ENCODE measurements around the gene TES.
"Not testable (repeated sequence)": the region's sequence is repeated elsewhere in the genome, so short reads cannot be mapped to it uniquely, and the experiment has no call there.

TES gene

DNA sequence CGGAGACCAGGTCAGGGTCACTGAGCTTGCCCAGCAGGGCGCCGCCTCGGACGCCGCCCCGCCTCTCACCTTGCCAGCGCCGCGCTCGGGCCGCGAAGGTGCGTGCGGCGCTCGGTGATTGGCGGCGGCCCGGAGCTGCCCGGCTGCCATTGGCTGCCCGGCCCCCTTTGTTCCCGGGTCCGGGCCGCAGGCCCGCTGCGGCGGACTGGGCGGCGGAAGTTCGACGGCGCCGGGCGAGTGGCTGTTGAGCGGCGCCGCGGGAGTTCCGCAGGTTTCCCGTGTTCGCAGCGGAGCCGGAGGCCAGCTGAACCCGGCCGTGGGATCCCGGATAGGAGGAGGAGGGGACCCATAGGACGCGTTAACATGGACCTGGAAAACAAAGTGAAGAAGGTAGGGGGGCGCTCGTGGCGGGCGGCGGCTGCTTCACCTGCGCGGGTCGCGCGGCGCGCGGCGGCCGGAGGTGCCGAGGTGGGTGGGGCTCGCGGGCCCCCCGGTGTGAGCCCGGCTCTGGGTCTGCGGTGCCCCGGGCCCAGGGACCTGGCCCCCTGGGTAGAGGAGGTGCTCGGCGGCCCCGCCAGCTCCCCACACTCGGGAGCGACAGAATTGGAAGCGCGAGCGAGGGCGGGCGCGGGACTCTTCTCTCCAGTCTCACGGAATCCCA, at the start of gene TES:
Gene TES, plus strand, starts transcription at position 195 of the 661 bp plus-strand sequence. Its CDS starts 169 bp downstream, at position 364.
- DNase-seq (ENCODE audit: low read depth, low spot score): no peak

DNA sequence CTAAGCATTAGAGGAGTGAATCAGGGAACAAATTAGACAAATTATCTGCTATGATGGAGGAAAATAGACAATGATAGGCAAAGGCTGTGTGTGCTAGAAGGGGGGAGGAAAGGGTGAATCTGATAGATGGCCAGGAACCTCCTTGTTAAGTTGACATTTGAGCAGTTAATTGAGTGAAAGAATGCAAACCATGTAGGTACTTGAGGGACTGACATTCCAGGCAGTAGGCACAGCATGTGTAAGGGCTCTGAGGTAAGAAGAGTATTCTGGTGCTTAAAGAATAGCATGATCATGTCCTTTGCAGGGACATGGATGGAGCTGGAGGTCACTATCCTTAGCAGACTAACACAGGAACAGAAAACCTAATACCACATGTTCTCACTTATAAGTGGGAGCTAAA, 48.6 kb upstream of the TES start:
- DNase-seq (ENCODE audit: low read depth, low spot score): no peak

GRCh38 chr7:116162254-116162653, 48.1 kb upstream of the TES start:
- no peak for DNase-seq (ENCODE audit: low read depth, low spot score)

DNA sequence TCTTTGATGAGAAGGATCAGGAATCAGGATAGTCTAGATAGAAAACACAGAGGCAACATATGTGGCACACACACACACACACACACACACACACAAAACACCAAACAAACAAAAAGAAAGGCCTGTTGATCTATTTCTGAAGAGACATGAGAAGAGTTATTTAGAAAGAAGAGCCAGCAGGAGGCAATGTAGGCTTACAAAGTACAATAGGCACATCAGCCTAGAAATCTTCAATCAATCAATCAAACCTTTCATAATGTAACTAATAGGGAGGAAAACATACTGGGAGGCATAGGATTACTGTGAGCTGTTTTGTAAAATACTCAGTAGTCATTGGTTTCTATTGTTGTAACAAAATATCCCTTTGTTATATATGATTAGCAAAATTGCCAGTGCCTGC, 47.3 kb upstream of the TES start:
- DNase-seq (ENCODE audit: low read depth, low spot score): no peak

DNA sequence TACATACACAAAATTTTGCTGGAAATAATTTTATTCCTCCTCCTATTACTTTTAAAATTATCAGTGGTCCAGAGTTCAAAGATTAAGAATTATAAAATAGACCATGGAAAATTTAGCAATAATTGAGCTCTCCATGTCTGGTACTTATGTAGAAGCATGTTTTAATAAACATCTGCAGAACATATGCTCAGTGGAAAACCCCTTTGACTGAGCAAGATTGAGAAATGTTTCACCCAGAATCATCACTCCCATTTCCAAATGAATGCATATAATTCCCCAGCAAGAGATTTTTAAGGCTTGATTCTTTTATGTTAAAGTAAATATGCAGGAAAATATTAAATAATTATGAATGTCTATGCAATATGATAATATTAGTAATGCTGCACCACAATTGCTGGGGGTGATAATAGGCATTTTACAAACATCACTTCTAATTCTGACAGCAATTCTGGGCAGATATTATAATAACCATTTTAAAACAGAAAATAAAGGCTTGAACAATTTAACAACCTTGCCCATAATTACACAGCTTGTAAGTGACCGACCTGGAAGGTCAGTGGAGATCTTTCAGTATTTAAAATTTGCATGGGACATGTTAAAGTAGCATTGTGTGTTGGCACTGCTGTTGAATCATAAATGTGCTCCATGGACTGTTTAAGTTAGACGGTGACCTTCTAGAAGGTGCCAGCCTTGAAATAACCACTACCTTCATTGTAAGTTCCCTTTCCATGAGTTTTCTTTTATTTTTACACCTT, 45.6 kb upstream of the TES start:
- no peak for DNase-seq (ENCODE audit: low read depth, low spot score)

DNA sequence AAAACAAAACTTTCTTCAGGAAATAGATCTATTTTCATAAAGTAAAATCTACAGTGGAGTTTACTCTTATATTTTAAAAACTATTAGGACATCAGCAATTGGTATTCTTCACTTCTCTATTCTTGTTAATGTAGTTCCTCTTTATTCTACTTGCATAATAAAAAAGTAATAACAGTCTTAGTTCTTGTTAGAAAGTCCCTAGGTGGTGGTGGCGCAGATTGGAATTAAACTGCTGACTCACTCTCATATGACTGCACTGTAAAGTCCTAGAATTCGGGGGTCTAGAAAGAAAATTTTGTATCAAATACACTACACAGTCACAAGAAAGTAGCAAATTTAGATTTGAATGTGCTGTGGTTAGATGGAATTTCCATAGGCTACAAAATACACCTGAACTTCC, 44.6 kb upstream of the TES start:
- no peak for DNase-seq (ENCODE audit: low read depth, low spot score)

- DNase-seq (ENCODE audit: low read depth, low spot score): no peak
These were observed 44.2 kb upstream of the TES start for GRCh38 chr7:116166156-116166555.

- DNase-seq (ENCODE audit: low read depth, low spot score): no peak
These were observed 43.2 kb upstream of the TES start for GRCh38 chr7:116167177-116167576.

GRCh38 chr7:116169060-116169459, 41.3 kb upstream of the TES start:
- DNase-seq (ENCODE audit: low read depth, low spot score): no peak

GRCh38 chr7:116170180-116170579, 40.2 kb upstream of the TES start:
- DNase-seq (ENCODE audit: low read depth, low spot score): no peak

DNA sequence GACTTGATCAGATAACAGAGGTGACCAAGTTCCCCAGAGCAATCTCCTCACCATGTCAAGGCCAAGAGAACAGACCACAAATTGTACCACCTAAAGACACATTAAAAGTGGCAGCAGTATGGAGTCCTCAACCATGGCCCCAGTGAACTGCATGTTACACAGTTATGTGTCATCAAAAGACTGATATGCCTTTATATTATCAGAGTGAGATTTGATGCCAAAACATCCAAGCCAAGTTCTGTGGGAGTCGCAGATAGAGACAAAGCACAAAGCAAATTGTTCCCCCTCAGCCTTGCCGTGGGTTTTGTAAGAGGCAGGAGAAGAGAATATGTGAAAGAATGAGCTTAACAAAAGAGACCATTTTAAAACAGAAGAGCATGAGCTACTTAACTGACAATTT, 39.2 kb upstream of the TES start:
- no peak for DNase-seq (ENCODE audit: low read depth, low spot score)

DNA sequence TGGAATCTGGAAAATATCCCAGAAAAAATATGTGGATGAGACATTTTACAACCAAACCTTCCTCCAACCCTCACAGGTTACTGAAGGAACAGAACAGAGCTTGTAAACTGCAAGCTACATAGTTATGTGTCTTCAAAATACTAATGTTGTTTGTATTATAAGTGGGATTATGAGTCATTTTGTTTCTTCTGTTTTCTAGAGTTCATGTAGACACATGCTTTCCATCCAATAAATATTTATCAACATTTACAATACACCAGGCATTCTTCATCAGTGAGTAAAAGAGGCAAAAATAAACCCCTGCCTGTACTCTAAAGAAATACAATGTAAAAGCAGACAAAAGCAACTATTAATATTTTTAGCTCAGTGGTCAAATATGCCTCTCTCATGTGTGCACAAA, 38.0 kb upstream of the TES start:
- DNase-seq (ENCODE audit: low read depth, low spot score): no peak

- peak; percentile 18 for DNase-seq (ENCODE audit: low read depth, low spot score)
These were observed 37.0 kb upstream of the TES start for GRCh38 chr7:116173051-116174028.

DNA sequence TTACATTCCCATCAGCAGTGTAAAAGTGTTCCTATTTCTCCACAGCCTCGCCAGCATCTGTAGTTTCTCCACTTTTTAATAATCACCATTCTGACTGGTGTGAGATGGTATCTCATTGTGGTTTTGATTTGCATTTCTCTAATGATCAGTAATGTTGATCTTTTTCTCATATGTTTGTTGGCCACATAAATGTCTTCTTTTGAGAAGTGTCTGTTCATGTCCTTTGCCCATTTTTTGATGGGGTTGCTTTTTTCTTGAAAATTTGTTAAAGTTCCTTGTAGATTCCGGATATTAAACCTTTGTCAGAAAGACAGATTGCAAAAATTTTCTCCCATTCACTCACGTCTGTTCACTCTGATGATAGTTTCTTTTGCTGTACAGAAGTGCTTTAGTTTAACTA, 35.2 kb upstream of the TES start:
- not testable (repeated sequence) for DNase-seq (ENCODE audit: low read depth, low spot score)

GRCh38 chr7:116176226-116176625, 34.1 kb upstream of the TES start:
- DNase-seq (ENCODE audit: low read depth, low spot score): no peak

GRCh38 chr7:116177009-116177408, 33.3 kb upstream of the TES start:
- peak; percentile 36 for DNase-seq (ENCODE audit: low read depth, low spot score)

DNA sequence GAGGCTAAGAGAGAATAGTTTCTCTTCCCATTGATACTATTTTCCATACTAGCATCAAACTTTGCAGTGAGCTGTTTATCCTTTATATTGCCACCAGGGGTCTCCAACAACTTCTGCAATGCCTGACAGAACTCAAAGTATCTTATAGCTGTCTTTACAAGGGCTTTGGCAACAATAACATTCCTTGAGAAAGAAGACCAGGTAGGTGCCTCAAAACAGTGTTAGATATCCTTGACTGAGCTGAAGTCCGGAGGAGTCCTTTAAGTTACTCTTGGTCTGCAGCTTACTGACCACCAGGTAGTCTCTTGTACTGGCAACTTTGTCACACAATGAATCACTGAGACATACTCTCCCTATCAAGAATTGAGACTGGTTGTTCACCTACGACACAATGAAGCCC, 30.0 kb upstream of the TES start:
- DNase-seq (ENCODE audit: low read depth, low spot score): no peak

- DNase-seq (ENCODE audit: low read depth, low spot score): no peak
These were observed 28.3 kb upstream of the TES start for GRCh38 chr7:116182023-116182422.

GRCh38 chr7:116185450-116185849, 24.9 kb upstream of the TES start:
- DNase-seq (ENCODE audit: low read depth, low spot score): no peak

DNA sequence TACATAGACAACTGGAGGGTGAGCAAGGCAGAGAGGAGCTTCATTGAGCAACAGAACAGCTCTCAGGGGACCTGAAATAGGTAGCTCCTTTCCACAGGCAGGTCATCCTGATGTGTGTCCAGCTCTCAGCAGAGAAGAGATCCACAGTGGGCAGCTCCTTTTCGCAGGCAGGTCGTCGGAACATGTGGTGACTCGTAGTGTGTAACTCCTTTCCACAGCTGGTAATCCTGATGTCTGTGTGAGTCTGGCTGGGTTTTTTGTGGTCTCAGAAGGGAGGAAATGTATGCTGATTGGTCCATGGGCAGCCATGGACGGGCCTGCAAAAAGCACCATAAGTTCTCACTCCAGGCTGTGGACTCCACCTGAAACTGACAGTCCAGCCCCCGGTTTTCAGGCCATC, 24.4 kb upstream of the TES start:
- DNase-seq (ENCODE audit: low read depth, low spot score): no peak

DNA sequence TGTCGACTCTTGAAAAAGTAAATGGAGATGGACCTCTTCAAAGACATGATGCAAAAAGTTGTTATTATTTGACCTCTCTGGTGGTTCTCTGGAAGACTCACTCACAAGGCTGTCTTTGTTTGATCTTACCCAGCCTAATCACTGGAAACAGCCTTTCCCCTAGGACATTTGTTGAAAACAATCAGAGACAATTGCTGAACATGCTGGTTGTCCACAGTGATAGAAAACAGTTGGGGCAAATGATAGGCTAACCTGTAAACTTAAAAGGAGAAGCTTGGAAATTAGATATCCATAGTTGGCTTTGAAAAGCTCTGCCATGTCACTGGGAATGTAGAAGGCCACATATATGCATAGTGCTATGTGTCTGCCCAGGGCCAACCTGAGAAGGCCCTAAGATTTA, 22.9 kb upstream of the TES start:
- no peak for DNase-seq (ENCODE audit: low read depth, low spot score)
